Liver (tissue), 9 donors: ENCODE data around the gene STXBP6. TPM values are rescaled to one million over a fixed set of nuclear protein-coding genes. Genes with fewer than 3 reads are reported as not detected.

Experiments used
- DNase-seq: peaks from one replicate; pipeline ENCODE4 v3.0.0-alpha.2; 2017; ENCODE audit warnings: low spot score
- H3K27ac ChIP-seq, 2 donors: one replicate each; pipeline ENCODE4 v1.7.0; 2013; ENCODE audit warnings: inconsistent platforms in 2 of 2, low read length in 2 of 2, control low read depth in 1 of 2, low read depth in 1 of 2, mild to moderate bottlenecking in 1 of 2
- H3K27me3 ChIP-seq, 4 donors: one replicate each; pipeline versions ENCODE4 v1.6.1 to v1.7.0; 2013; ENCODE audit warnings: low read length in 3 of 4, inconsistent platforms in 1 of 4, mild to moderate bottlenecking in 1 of 4, moderate library complexity in 1 of 4; ENCODE audit not compliant: control insufficient read depth in 4 of 4, insufficient read depth in 4 of 4
- H3K36me3 ChIP-seq, 4 donors: one replicate each; pipeline versions ENCODE4 v1.6.1 to v1.7.0; 2013; ENCODE audit warnings: low read length in 3 of 4, mild to moderate bottlenecking in 3 of 4, low read depth in 1 of 4, moderate library complexity in 1 of 4; ENCODE audit not compliant: control insufficient read depth in 4 of 4, insufficient read depth in 3 of 4
- H3K4me1 ChIP-seq, 4 donors: one replicate each; pipeline versions ENCODE4 v1.6.1 to v1.7.0; 2013; ENCODE audit warnings: low read length in 3 of 4, mild to moderate bottlenecking in 3 of 4, moderate library complexity in 1 of 4; ENCODE audit not compliant: control insufficient read depth in 4 of 4, insufficient read depth in 4 of 4
- H3K4me3 ChIP-seq, 3 donors: one replicate each; pipeline versions ENCODE4 v1.6.1 to v1.7.0; 2013; ENCODE audit warnings: low read length in 3 of 3, control low read depth in 1 of 3, low read depth in 1 of 3, mild to moderate bottlenecking in 1 of 3
- H3K9ac ChIP-seq, 2 donors: one replicate each; pipeline ENCODE4 v1.7.0; 2013; ENCODE audit warnings: low read length in 2 of 2, mild to moderate bottlenecking in 2 of 2, moderate library complexity in 2 of 2, control low read depth in 1 of 2, low read depth in 1 of 2
- H3K9me3 ChIP-seq, 4 donors: one replicate each; pipeline versions ENCODE4 v1.6.1 to v1.7.0; 2013; ENCODE audit warnings: low read length in 3 of 4; ENCODE audit not compliant: control insufficient read depth in 4 of 4
- EGR1 ChIP-seq, 2 donors: IDR thresholded peaks; 2 replicates each; pipeline ENCODE4 v1.6.1; 2016 to 2018; ENCODE audit warnings: antibody characterized with exemption in 2 of 2, low read depth in 2 of 2
- FOXA1 ChIP-seq: IDR thresholded peaks from 2 replicates; pipeline ENCODE4 v1.6.1; 2016; ENCODE audit warnings: antibody characterized with exemption
- FOXA2 ChIP-seq: IDR thresholded peaks from 2 replicates; pipeline ENCODE4 v1.6.1; 2016; ENCODE audit warnings: antibody characterized with exemption
- HNF4A ChIP-seq, 2 donors: conservative IDR thresholded peaks; 2 replicates each; pipeline ENCODE4 v1.6.1; 2016; ENCODE audit warnings: antibody characterized with exemption in 2 of 2, mild to moderate bottlenecking in 2 of 2
- JUND ChIP-seq, 2 donors: IDR thresholded peaks; 2 replicates each; pipeline ENCODE4 v1.6.1; 2016; ENCODE audit warnings: antibody characterized with exemption in 2 of 2
- NR2F2 ChIP-seq: IDR thresholded peaks from 2 replicates; pipeline ENCODE4 v1.6.1; 2016; ENCODE audit warnings: antibody characterized with exemption
- RXRA ChIP-seq, 2 donors: IDR thresholded peaks; 2 replicates each; pipeline ENCODE4 v1.6.1; 2017 to 2018; ENCODE audit warnings: antibody characterized with exemption in 2 of 2, mild to moderate bottlenecking in 1 of 2
- SP1 ChIP-seq: IDR thresholded peaks from 2 replicates; pipeline ENCODE4 v1.6.1; 2018; ENCODE audit warnings: antibody characterized with exemption, mild to moderate bottlenecking
- YY1 ChIP-seq: IDR thresholded peaks from 2 replicates; pipeline ENCODE4 v1.6.1; 2016; ENCODE audit warnings: antibody characterized with exemption, mild to moderate bottlenecking
- WGBS: extraction: QIAGEN DNeasy Blood & Tissue Kit; methylation state at CpG from one replicate; pipeline ENCODE4 v1.1.7; 2013; 5-methylcytosine and 5-hydroxymethylcytosine counted together
- polyA plus RNA-seq, 2 donors: library from polyadenylated mRNA; stranded (reverse) in 1 of 2; unstranded in 1 of 2; fragments of 200-250 nt in 1 of 2; fragments of >200 nt in 1 of 2; fragmentation: Nextera tagmentation in 1 of 2; extraction: Ambion mirVana in 1 of 2; gene quantifications; one replicate each; pipeline versions ENCODE4 v1.2.1 to v1.2.3, GENCODE V29; 2013 to 2015
- total RNA-seq, 2 donors: library from RNA; depleted of rRNA; stranded (reverse); fragments of >200 nt; gene quantifications; one replicate each; pipeline ENCODE4 v1.2.3, GENCODE V29; 2014
- TF ChIP-seq, protein P1 (sequence below): IDR thresholded peaks from 2 replicates; pipeline ENCODE4 v1.6.1; 2016; ENCODE audit warnings: antibody characterized with exemption
- TF ChIP-seq, protein P2 (sequence below): IDR thresholded peaks from 2 replicates; pipeline ENCODE4 v1.6.1; 2016; ENCODE audit warnings: antibody characterized with exemption, mild to moderate bottlenecking
- TF ChIP-seq, protein P3 (sequence below): IDR thresholded peaks from 2 replicates; pipeline ENCODE4 v1.6.1; 2016; ENCODE audit warnings: antibody characterized with exemption
- TF ChIP-seq, protein P4 (sequence below): IDR thresholded peaks from 2 replicates; pipeline ENCODE4 v1.6.1; 2016; ENCODE audit warnings: antibody characterized with exemption
- TF ChIP-seq, protein P5 (sequence below): fragments of 150-350 bp; IDR thresholded peaks from 2 replicates; pipeline ENCODE4 v1.5.1; 2017; ENCODE audit warnings: improper control_type of control experiment, low read depth, low read length; ENCODE audit not compliant: missing input control
- donor health status: healthy.
- donor health status: healthy.
- donor health status: healthy.
- donor health status: healthy.
- donor health status: healthy.

Gene STXBP6
- total and polyA plus RNA-seq, 4 donors: 1.4 to 3.8 (median 1.8) TPM

DNA sequence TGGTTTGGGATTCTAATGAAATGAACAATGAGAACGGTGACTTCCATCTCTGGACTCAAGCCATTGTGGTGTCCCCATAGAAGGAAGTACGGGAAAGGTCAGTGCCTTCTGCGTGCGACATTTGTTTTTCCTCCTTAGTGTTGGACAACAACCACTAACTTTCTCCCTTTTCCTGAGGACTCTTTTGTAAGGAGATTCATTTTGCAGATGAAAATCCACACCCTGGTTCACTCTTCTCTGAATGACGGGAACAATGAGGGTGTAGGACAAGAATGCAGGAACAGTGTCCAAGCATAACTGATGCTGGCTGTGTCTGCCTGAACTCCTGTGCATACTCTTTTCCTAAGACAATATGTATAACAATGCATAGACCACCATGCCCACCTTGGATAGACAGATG lies 176.4 kb downstream of the STXBP6 start:
- WGBS: 90% methylated on average over 5 of the region's 5 CpGs
- no peak for DNase-seq
- no peaks in the 10 kb centered on the region for H3K4me1 ChIP-seq
- no peak overlapping the region for H3K9ac ChIP-seq
- no peak overlapping the region for H3K4me3 ChIP-seq
- H3K9me3 ChIP-seq: no peaks in the 10 kb centered on the region
- TF ChIP-seq EGR1 (IDR thresholded peaks at IDR 0.05; ENCODE audit: low read depth in 2 of 2) (no peak), FOXA2 (no peak), HNF4A (conservative IDR thresholded peaks at IDR 0.05) (no peak), RXRA (IDR thresholded peaks at IDR 0.05) (no peak), YY1 (no peak), NR2F2 (no peak), JUND (IDR thresholded peaks at IDR 0.05) (no peak), FOXA1 (no peak), SP1 (no peak)
- TF ChIP-seq, protein P1, sequence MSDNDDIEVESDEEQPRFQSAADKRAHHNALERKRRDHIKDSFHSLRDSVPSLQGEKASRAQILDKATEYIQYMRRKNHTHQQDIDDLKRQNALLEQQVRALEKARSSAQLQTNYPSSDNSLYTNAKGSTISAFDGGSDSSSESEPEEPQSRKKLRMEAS: no peak
- TF ChIP-seq, protein P2, sequence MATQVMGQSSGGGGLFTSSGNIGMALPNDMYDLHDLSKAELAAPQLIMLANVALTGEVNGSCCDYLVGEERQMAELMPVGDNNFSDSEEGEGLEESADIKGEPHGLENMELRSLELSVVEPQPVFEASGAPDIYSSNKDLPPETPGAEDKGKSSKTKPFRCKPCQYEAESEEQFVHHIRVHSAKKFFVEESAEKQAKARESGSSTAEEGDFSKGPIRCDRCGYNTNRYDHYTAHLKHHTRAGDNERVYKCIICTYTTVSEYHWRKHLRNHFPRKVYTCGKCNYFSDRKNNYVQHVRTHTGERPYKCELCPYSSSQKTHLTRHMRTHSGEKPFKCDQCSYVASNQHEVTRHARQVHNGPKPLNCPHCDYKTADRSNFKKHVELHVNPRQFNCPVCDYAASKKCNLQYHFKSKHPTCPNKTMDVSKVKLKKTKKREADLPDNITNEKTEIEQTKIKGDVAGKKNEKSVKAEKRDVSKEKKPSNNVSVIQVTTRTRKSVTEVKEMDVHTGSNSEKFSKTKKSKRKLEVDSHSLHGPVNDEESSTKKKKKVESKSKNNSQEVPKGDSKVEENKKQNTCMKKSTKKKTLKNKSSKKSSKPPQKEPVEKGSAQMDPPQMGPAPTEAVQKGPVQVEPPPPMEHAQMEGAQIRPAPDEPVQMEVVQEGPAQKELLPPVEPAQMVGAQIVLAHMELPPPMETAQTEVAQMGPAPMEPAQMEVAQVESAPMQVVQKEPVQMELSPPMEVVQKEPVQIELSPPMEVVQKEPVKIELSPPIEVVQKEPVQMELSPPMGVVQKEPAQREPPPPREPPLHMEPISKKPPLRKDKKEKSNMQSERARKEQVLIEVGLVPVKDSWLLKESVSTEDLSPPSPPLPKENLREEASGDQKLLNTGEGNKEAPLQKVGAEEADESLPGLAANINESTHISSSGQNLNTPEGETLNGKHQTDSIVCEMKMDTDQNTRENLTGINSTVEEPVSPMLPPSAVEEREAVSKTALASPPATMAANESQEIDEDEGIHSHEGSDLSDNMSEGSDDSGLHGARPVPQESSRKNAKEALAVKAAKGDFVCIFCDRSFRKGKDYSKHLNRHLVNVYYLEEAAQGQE: no peak
- TF ChIP-seq, protein P3, sequence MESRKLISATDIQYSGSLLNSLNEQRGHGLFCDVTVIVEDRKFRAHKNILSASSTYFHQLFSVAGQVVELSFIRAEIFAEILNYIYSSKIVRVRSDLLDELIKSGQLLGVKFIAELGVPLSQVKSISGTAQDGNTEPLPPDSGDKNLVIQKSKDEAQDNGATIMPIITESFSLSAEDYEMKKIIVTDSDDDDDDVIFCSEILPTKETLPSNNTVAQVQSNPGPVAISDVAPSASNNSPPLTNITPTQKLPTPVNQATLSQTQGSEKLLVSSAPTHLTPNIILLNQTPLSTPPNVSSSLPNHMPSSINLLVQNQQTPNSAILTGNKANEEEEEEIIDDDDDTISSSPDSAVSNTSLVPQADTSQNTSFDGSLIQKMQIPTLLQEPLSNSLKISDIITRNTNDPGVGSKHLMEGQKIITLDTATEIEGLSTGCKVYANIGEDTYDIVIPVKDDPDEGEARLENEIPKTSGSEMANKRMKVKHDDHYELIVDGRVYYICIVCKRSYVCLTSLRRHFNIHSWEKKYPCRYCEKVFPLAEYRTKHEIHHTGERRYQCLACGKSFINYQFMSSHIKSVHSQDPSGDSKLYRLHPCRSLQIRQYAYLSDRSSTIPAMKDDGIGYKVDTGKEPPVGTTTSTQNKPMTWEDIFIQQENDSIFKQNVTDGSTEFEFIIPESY: no peak
- TF ChIP-seq, protein P4, sequence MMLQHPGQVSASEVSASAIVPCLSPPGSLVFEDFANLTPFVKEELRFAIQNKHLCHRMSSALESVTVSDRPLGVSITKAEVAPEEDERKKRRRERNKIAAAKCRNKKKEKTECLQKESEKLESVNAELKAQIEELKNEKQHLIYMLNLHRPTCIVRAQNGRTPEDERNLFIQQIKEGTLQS: no peak
- no peaks in the 10 kb centered on the region for H3K27me3 ChIP-seq
- no peaks in the 10 kb centered on the region for H3K36me3 ChIP-seq
- no peak overlapping the region for H3K27ac ChIP-seq

DNA sequence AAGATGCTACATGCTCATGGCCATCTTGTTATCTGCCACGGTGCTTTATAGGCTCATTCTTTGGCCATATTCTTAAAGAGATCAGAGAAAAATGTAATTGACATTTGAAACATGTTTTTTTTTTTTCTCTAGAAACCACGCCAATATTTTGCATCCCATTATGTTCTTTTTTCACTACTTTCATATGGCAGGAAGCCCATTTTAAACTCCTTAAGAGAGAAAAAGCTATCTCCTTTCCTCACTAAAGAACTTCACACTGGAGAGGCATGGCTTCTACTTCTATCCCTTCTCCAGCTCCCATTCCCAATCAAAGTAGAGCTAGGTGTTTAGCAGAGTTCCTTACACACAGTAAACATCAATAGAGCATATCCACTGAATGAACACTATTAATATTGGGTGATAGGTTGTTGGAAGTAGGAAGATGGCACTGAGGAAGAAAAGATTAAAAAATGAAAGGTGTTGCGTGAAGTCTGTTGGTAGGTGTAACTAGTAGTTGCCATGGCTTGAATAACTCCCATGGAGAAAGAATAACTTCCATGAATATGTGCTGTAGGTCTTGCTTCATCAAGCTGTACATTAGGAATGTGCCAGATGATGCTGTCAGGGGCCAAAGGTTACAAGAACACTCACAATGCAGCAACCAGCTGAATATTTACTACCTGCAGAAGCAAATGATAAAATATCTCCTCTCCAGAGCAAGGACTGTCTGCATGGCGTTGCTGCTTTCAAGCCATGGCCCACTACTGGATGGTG lies 178.8 kb downstream of the STXBP6 start:
- WGBS: 92% methylated on average over 4 of the region's 4 CpGs
- no peak for TF ChIP-seq FOXA2
- TF ChIP-seq, protein P5, sequence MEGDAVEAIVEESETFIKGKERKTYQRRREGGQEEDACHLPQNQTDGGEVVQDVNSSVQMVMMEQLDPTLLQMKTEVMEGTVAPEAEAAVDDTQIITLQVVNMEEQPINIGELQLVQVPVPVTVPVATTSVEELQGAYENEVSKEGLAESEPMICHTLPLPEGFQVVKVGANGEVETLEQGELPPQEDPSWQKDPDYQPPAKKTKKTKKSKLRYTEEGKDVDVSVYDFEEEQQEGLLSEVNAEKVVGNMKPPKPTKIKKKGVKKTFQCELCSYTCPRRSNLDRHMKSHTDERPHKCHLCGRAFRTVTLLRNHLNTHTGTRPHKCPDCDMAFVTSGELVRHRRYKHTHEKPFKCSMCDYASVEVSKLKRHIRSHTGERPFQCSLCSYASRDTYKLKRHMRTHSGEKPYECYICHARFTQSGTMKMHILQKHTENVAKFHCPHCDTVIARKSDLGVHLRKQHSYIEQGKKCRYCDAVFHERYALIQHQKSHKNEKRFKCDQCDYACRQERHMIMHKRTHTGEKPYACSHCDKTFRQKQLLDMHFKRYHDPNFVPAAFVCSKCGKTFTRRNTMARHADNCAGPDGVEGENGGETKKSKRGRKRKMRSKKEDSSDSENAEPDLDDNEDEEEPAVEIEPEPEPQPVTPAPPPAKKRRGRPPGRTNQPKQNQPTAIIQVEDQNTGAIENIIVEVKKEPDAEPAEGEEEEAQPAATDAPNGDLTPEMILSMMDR: no peak
- Histone ChIP-seq H3K27ac (no peak overlapping the region), H3K9ac (no peak overlapping the region), H3K4me3 (no peak overlapping the region), H3K4me1 (no peaks in the 10 kb centered on the region), H3K27me3 (no peaks in the 10 kb centered on the region), H3K9me3 (no peaks in the 10 kb centered on the region), H3K36me3 (no peaks in the 10 kb centered on the region)
- no peak for DNase-seq
